ENCODE results near the gene SULT2B1. TPM values are rescaled to one million over a fixed set of nuclear protein-coding genes. Genes with fewer than 3 reads are reported as not detected.

SULT2B1 gene
- polyA plus RNA-seq, 2 of the 4 experiments (the other 2 are of a cell fraction), result 22.2 to 34.3 TPM

DNA sequence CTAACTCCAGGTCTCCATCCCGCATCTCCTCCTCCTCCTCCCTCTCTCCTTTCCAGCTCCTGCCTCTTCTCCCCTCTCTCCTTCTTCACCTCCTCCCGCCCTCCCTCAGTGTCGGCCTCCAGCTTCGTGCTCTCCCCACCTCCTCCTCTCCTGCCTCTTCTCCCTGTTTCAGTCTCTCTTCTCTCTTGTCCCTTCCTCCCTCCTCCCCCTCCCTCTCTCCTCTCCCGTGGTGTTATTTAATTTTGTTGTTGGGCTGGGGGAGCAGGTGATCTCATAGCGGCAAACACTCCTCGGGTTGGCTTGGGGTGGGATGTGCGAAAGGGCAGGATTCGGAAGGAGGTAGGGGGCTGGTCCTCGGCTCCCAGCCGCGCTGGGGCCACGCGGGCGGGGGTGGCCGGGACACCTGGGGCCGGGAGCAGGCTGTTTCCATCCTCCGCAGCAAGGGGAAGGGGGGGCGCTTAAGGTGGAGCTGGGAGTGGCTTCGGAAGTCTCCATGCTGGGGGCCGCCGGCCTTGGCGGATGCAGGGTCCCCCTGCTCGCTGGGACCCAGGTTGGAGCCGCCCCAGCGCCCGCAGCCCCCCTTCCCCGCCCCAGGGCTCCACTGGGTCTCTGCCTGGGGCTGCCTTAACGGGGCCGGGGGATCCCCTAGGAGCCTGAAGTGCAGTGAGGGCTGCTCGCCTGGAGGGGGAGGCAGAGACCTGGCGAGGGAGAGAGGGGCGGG lies 94.2 kb downstream of the SULT2B1 start, which contains the start of gene CA11 (continued):
- TF ChIP-seq POLR2A (IDR thresholded peaks at IDR 0.05; ENCODE audit: low read length) (no peak; the same call in 1 of the 2 replicates), REST (IDR thresholded peaks at IDR 0.05) (no peak), RCOR1 (IDR thresholded peaks at IDR 0.05; ENCODE audit: low read depth, low read length) (no peak), EHMT2 (IDR thresholded peaks at IDR 0.05; ENCODE audit: low read depth) (no peak), EHF (CRISPR knock-in tag; IDR thresholded peaks at IDR 0.05) (no peak), SMC3 (IDR thresholded peaks at IDR 0.05) (peak; percentile 83), SREBF2 (IDR thresholded peaks at IDR 0.05) (no peak), RFX5 (IDR thresholded peaks at IDR 0.05) (no peak), CBX8 (IDR thresholded peaks at IDR 0.05) (no peak), ELK1 (IDR thresholded peaks at IDR 0.05; ENCODE audit: low read depth, low read length) (no peak), KDM1A (IDR thresholded peaks at IDR 0.05; ENCODE audit: low read depth) (0 out of 2 replicates have a peak, but pooled peaks have one; percentile 24), HDAC2 (IDR thresholded peaks at IDR 0.05) (no peak), E2F6 (IDR thresholded peaks at IDR 0.05; ENCODE audit: borderline replicate concordance, low read depth) (peak; percentile 87), JUN (IDR thresholded peaks at IDR 0.05) (peak in 1 of 2 experiments; percentile 73; a peak in 3 of 5 replicates), RARB (CRISPR knock-in tag; IDR thresholded peaks at IDR 0.05) (no peak)
- TF ChIP-seq, protein P1, sequence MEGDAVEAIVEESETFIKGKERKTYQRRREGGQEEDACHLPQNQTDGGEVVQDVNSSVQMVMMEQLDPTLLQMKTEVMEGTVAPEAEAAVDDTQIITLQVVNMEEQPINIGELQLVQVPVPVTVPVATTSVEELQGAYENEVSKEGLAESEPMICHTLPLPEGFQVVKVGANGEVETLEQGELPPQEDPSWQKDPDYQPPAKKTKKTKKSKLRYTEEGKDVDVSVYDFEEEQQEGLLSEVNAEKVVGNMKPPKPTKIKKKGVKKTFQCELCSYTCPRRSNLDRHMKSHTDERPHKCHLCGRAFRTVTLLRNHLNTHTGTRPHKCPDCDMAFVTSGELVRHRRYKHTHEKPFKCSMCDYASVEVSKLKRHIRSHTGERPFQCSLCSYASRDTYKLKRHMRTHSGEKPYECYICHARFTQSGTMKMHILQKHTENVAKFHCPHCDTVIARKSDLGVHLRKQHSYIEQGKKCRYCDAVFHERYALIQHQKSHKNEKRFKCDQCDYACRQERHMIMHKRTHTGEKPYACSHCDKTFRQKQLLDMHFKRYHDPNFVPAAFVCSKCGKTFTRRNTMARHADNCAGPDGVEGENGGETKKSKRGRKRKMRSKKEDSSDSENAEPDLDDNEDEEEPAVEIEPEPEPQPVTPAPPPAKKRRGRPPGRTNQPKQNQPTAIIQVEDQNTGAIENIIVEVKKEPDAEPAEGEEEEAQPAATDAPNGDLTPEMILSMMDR (IDR thresholded peaks at IDR 0.05), result peak; percentile 90
- TF ChIP-seq, protein P2, sequence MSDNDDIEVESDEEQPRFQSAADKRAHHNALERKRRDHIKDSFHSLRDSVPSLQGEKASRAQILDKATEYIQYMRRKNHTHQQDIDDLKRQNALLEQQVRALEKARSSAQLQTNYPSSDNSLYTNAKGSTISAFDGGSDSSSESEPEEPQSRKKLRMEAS (IDR thresholded peaks at IDR 0.05), result peak; percentile 93
- TF ChIP-seq, protein P3, sequence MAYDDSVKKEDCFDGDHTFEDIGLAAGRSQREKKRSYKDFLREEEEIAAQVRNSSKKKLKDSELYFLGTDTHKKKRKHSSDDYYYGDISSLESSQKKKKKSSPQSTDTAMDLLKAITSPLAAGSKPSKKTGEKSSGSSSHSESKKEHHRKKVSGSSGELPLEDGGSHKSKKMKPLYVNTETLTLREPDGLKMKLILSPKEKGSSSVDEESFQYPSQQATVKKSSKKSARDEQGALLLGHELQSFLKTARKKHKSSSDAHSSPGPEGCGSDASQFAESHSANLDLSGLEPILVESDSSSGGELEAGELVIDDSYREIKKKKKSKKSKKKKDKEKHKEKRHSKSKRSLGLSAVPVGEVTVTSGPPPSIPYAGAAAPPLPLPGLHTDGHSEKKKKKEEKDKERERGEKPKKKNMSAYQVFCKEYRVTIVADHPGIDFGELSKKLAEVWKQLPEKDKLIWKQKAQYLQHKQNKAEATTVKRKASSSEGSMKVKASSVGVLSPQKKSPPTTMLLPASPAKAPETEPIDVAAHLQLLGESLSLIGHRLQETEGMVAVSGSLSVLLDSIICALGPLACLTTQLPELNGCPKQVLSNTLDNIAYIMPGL (CRISPR knock-in tag; IDR thresholded peaks at IDR 0.05; ENCODE audit: borderline replicate concordance), result no peak

Measured in A549 (cell line).